ENCODE measurements around the gene THSD7A. TPM values are rescaled to one million over a fixed set of nuclear protein-coding genes. Genes with fewer than 3 reads are reported as not detected.
"Not testable (repeated sequence)": the region's sequence is repeated elsewhere in the genome, so short reads cannot be mapped to it uniquely, and the experiment has no call there.

THSD7A gene
- total RNA-seq, 1 donor from 2014 or later: not detected

DNA sequence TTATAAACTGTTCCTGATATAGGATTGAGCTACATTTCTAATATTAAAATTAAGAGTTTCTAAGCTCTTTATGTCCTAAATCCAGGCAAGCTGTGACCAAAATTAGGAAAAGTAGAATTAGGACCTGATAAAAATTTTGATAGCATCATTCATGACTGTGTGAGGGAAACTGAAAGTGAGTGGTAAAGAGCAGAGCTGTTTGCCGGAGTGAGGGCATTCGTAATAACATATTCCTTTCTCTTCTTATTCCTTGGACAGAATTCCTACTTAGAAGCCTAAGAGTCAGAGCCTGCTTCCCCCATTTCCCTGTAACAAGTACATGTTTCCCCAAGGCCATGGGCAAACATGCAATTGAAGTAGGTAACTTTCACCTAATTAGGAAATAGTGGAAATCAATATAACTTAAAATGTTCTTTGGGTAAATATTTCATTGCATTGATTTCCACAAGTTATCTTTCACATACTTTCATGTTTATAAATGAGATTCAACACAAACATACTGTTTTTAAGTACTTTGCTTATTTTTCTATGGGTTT lies 310.0 kb downstream of the THSD7A start:
- intact Hi-C loops (cut with micrococcal nuclease): not testable (repeated sequence)

DNA sequence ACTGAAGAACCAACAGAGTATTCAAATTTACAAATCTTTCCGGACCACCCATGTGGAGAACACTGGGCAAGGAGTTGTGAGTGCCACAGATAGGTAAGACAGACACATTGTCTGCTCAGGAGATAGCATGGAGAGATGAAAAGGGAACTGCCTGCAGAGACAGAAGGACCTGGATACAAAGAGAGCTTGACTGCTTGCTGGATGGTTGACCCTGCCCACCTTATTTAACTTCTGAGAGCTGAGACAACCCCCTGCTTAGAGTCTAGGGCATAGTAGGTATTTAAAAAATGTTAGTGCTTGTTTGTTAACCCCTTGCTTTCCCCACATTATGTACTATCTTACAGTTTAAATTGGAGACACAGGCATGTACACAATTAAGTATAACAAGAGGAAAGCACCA lies 314.1 kb downstream of the THSD7A start:
- intact Hi-C loops (cut with micrococcal nuclease): no loop called here

- intact Hi-C loops (cut with micrococcal nuclease): no loop called here
These were observed 315.7 kb downstream of the THSD7A start for GRCh38 chr7:11516328-11516727.

- intact Hi-C loops (cut with micrococcal nuclease): no loop called here
These were observed 318.5 kb downstream of the THSD7A start for GRCh38 chr7:11513460-11513859.

DNA sequence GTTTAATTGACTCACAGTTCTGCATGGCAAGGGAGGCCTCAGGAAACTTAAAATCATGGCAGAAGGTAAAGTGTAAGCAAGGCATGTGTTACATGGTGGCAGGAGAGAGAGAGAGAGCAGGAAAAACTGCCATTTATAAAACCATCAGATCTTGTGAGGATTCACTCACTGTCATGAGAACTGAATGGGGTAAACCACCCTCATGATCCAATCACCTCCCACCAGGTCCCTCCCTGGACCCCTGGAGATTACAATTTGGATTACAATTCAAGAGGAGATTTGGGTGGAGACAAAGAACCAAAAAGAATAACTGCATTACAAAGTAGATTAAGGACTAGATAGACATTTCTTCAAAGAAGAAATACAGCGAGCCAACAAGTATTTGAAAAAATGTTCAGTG lies 324.1 kb downstream of the THSD7A start:
- intact Hi-C loops (cut with micrococcal nuclease): no loop called here

DNA sequence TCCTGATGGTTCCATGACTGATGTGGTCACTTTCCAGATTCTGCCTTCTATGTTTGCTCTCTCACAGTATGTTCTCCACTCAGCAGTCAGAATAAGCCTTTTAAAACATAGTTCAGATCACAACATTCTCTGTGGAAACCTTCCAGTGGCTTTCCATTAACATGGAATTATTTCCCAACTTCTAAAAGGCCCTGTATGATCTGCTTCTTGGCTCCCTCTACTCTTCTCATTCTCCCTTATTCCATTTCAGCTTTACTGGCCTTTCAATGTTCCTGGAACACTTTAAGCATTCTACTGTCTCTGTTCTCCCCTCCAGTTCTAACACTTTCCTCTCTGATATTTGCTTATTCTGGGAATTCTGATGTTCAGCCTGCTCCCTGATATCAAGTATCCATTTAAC lies 325.6 kb downstream of the THSD7A start:
- intact Hi-C loops (cut with micrococcal nuclease): no loop called here

GRCh38 chr7:11505471-11505985 lies 326.5 kb downstream of the THSD7A start:
- intact Hi-C loops (cut with micrococcal nuclease): no loop called here

DNA sequence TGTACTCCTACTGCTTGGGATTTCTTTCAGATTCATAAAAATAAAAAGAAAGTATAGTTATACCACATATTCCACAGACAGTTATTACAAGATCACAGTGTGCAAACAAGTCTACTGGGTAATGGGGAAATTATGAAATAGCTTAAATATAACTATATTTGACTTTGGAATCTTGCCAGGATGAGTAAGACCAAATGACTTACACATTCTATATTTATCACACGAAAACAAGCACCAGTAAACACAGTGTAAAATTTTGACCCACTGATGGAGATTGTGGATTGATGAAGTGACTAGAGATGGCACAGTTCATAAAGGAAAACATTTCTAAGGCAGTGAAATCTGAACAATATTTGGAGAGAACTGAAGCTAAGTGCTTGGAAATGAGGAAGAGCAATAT lies 339.7 kb downstream of the THSD7A start:
- intact Hi-C loops (cut with micrococcal nuclease): no loop called here

DNA sequence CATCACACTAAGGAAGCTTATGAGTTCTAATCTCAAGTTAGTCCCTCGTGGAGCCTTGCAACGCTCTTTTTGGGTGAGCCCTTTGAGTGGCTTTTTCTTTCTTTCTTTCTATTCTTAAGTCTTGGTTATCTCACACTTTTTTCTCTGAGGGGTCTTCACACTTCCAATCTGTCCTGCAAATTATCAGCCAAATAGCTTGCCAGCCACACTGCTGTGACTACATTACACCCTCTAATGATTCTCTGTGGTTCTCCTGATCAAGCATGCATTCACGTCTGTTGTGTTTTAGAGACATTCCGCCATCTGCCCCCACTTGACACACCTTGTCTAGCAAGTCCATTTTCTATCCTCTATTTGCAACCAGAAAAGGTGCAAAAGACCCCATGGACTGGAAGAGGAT lies 340.2 kb downstream of the THSD7A start:
- intact Hi-C loops (cut with micrococcal nuclease): no loop called here

- intact Hi-C loops (cut with micrococcal nuclease): no loop called here
These were observed 342.7 kb downstream of the THSD7A start for GRCh38 chr7:11489280-11489679.

GRCh38 chr7:11486271-11486670 lies 345.7 kb downstream of the THSD7A start:
- intact Hi-C loops (cut with micrococcal nuclease): no loop called here

GRCh38 chr7:11485636-11486035 lies 346.4 kb downstream of the THSD7A start:
- intact Hi-C loops (cut with micrococcal nuclease): no loop called here

- intact Hi-C loops (cut with micrococcal nuclease): no loop called here
These were observed 351.9 kb downstream of the THSD7A start for GRCh38 chr7:11480143-11480542.

DNA sequence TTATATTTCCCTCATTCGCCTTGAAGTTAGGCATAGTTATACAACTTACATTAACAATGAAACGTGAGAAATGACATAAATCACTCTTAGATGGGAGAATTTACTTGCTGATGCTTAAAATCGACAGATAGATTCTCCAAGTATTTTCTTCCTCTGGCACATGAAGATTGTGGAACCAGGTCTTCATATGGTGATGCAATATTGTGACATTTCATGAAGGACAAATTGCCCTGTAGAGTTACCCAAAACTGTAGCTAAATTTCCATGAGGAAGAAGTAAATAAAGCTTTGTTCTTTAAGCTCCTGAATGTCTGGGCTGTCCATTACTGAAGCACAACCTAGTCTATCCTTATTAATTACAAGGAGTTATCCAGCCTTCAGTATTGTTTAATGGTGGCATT lies 353.1 kb downstream of the THSD7A start:
- intact Hi-C loops (cut with micrococcal nuclease): no loop called here

GRCh38 chr7:11478426-11478825 lies 353.6 kb downstream of the THSD7A start:
- intact Hi-C loops (cut with micrococcal nuclease): no loop called here

GRCh38 chr7:11474902-11475585 lies 357.0 kb downstream of the THSD7A start:
- intact Hi-C loops (cut with micrococcal nuclease): no loop called here

GRCh38 chr7:11473807-11474424 lies 358.1 kb downstream of the THSD7A start:
- intact Hi-C loops (cut with micrococcal nuclease): no loop called here

DNA sequence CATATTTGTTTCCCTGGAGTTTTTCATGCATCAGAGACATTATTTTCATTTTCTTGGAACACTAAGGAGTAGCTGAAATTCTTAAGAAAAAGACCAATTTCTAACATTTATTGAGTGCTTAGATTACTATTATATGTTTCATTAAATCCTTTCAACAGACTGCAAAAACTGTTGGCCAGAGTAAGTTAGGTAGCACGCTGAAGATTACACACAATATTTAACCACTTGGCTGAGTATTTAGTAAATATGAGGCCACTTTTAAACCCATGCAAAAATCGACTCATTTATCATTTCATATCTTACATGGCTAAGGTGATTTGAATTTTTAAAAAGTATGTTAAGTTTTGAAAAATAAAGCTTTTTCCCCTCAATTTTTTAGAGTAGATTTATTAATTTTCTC lies 358.8 kb downstream of the THSD7A start:
- intact Hi-C loops (cut with micrococcal nuclease): no loop called here

DNA sequence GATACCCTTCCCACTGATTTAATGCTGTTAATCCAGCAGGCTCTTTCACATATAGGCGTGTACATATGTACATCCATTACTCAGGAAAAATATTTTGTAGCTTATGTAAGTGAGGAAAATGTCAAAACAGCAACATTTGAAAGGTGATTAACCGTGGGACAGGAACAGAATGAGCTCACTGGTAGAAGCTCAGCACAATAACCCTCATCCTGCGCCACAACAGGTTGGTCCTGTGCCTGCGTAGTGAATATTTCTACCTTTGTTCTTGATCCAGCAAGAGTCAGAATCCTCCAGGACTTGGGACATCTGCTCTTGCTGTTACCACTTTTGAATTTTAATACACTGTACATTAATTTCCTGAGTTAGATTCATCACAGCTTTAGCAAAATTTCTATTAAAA lies 359.4 kb downstream of the THSD7A start:
- intact Hi-C loops (cut with micrococcal nuclease): no loop called here

DNA sequence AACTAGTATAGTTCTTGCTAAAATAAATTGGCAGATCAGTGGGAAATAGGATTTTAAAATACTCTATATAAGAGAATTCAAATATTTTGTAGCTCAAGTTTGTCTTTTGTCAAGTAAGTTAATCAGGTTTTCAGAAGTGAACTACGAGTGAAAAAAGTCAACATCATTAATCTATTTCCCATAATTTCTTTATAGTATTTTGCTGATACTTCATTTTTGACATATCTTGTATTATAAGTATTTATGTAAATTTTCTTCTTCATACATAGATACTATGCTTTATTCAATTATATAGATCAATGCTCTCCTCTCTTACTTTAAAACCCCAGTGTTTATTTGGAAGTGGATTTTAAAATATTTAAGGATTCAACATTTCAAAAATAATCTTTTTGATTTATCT lies 360.7 kb downstream of the THSD7A start:
- intact Hi-C loops (cut with micrococcal nuclease): no loop called here

GRCh38 chr7:11469028-11469745 lies 362.8 kb downstream of the THSD7A start:
- intact Hi-C loops (cut with micrococcal nuclease): no loop called here

DNA sequence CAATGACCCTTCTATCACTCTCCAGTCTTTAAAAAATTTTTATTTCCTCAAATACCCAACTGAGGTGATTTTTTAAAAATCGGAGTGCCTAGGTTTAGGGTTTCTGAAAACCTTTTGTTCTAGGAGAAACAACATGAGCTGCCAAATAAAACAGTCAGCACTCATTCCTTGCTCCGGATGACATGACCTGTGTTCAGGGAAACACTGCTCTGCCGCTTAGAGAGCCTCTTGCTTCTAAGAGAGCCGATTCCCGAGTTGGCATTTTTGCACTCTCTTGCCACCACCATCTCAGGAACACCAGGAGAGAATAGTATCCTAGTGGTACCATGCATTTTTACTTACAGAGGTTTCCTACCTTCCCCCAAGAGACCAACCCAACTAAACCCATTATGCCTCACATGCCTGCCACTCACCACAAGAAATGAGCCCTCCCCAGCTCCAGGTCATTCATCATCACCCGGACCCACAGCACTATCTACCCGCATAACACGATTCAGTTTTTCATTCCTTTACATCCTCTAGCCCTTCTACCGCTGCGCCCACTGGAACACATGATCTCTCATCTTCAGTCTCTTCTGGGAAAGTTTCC lies 365.4 kb downstream of the THSD7A start:
- intact Hi-C loops (cut with micrococcal nuclease): no loop called here
